Effector CD4-positive, alpha-beta T cell (primary cell): Measurements from ENCODE around the gene SOBP.

Experiments used
- DNase-seq: peaks from one replicate; pipeline ENCODE4 v3.0.0-alpha.2; 2020

The SOBP gene

GRCh38 chr6:107699254-107699653 is 209.3 kb downstream of the SOBP start:
- DNase-seq: no peak

GRCh38 chr6:107699697-107700325 is 209.9 kb downstream of the SOBP start:
- DNase-seq: no peak

- no peak for DNase-seq
Measured at GRCh38 chr6:107703606-107704005, 213.7 kb downstream of the SOBP start.

GRCh38 chr6:107704347-107705013 is 214.6 kb downstream of the SOBP start:
- DNase-seq: peak; percentile 12

- DNase-seq: no peak
Measured at GRCh38 chr6:107706516-107707115, 216.7 kb downstream of the SOBP start.

- DNase-seq: no peak
Measured at GRCh38 chr6:107707346-107708275, 217.7 kb downstream of the SOBP start.

- DNase-seq: no peak
Measured at GRCh38 chr6:107708435-107708834, 218.5 kb downstream of the SOBP start.

GRCh38 chr6:107709341-107709740 is 219.4 kb downstream of the SOBP start:
- DNase-seq: no peak
